GM12875 (cell line): Measurements from ENCODE around the gene DENND1A.
"Not testable (repeated sequence)": the region's sequence is repeated elsewhere in the genome, so short reads cannot be mapped to it uniquely, and the experiment has no call there.

Experiments
- H3K4me3 ChIP-seq: one replicate; pipeline ENCODE4 v1.5.1; 2011; ENCODE audit warnings: low read depth, low read length, control low read depth
- CTCF ChIP-seq: IDR thresholded peaks from 2 replicates; pipeline ENCODE4 v1.5.1; 2011; ENCODE audit warnings: low read depth, mild to moderate bottlenecking, control low read depth, inconsistent platforms, low read length, moderate library complexity, borderline replicate concordance; ENCODE audit not compliant: insufficient read depth

DENND1A gene

DNA sequence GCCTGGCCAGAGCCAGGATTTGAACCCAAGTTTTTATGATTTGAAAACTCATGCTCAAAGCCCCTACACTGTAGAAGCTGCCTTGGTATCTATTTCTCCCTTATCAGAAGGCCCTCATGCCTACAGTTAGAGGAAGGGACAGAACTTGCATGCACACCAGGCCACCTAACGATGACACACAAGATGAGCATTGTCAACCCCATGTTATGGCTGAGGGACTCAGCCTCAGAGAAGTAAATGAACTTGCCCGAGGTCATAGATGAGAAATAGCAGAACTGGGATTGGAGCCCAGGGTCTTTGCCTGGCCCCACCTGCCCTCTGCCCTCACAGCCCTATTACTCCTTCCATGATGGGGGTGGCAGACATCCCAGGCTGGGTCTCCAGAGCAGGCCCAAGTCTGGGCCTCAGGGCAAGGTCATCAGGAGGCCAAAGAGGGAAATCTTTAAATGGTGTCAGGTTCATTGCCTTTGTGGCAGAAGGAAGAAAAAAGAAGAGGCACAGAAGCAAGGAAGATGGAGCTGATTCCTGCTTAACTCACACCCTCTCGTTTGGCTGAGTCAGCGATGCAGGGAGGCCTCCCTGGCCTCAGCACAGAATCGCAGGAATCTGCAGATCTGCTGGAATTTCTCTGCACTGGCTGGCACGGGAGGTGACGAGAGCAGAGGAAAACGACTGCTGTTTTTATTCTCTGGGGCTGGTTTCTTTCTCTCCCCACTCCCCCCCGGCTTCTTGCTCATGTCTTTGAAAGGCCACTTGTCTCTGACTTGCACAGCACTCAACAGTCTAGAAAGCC, 594.5 kb downstream of the DENND1A start:
- H3K4me3 ChIP-seq: no peak overlapping the region
- no peak for TF ChIP-seq CTCF

DNA sequence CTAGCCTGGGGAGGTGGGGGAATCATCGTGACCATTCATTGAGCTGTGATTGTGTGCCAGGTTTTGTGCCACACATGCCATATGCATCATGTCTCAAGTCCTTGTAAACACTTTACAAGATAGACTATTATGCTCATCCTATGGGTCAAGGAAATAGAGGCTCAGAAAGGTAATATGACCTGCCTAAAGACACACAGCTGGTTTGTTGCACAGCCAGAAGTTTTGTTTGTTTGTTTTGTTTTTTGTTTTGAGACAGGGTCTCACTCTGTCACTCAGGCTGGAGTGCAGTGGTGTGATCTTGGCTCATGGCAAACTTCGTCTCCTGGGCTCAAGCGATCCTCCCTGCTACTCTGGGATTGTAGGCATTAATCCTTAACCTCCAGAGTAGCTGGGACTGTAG, 595.3 kb downstream of the DENND1A start:
- no peak overlapping the region for H3K4me3 ChIP-seq
- no peak for TF ChIP-seq CTCF

- not testable (repeated sequence) for H3K4me3 ChIP-seq
These were observed 596.8 kb downstream of the DENND1A start for GRCh38 chr9:123333058-123333669.

- no peak for TF ChIP-seq CTCF
- H3K4me3 ChIP-seq: no peak overlapping the region
These were observed 598.4 kb downstream of the DENND1A start for GRCh38 chr9:123331346-123332060.
